ENCODE measurements around the gene SH3BP4.

DNA sequence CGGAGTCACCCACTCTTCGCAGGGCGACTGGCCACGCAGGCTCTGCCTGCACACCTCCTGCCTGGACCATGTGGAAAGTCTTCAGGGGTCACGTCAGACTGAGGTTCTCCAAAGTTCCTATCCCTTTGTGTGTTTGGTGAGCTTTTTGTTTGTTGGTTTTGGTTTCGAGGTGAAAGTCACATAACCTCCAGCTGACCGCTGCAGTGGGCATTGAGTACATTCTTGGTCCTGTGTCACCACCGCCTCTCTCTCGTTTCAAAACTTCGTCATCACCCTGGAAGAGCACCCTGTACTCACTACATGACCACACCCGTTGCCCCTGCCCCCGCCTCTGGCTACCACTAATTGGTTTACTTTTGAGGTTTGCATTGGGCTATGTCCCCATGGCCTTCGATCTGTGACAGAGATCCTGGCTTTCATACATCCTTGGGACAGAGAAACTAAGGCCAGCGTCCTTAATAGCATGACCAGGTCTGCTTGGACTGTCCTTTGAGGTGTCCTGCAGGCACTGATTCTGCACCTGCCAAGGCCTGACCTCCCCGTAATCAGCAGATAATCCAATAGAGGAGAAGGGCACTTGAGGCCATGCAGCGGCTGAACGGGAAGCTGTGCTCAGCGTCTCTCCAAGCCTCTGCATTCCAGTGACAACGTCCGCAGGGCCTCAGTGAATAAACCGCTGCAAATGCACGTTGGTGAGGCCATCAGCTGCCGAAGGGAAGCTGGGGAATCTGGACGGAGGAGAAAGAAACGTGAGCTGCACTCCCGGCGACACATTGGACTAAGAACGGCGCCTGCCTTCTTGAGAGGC lies 46.8 kb downstream of the SH3BP4 start:
- TF ChIP-seq TAF1 (IDR thresholded peaks at IDR 0.05; ENCODE audit: borderline replicate concordance, insufficient read depth, low read length) (no peak), POLR2AphosphoS5 (IDR thresholded peaks at IDR 0.05; ENCODE audit: low read depth, low read length) (no peak)
- TF ChIP-seq, protein P1, sequence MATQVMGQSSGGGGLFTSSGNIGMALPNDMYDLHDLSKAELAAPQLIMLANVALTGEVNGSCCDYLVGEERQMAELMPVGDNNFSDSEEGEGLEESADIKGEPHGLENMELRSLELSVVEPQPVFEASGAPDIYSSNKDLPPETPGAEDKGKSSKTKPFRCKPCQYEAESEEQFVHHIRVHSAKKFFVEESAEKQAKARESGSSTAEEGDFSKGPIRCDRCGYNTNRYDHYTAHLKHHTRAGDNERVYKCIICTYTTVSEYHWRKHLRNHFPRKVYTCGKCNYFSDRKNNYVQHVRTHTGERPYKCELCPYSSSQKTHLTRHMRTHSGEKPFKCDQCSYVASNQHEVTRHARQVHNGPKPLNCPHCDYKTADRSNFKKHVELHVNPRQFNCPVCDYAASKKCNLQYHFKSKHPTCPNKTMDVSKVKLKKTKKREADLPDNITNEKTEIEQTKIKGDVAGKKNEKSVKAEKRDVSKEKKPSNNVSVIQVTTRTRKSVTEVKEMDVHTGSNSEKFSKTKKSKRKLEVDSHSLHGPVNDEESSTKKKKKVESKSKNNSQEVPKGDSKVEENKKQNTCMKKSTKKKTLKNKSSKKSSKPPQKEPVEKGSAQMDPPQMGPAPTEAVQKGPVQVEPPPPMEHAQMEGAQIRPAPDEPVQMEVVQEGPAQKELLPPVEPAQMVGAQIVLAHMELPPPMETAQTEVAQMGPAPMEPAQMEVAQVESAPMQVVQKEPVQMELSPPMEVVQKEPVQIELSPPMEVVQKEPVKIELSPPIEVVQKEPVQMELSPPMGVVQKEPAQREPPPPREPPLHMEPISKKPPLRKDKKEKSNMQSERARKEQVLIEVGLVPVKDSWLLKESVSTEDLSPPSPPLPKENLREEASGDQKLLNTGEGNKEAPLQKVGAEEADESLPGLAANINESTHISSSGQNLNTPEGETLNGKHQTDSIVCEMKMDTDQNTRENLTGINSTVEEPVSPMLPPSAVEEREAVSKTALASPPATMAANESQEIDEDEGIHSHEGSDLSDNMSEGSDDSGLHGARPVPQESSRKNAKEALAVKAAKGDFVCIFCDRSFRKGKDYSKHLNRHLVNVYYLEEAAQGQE (IDR thresholded peaks at IDR 0.05; ENCODE audit: insufficient read depth in 1 of 2, low read depth in 2 of 2, low read length in 2 of 2) = no peak
